ENCODE data around the gene CFAP99.

- TF ChIP-seq TAF1 (IDR thresholded peaks at IDR 0.05; ENCODE audit: low read depth, low read length): no peak
- no peak for TF ChIP-seq POLR2AphosphoS5 (IDR thresholded peaks at IDR 0.05; ENCODE audit: low read depth, low read length)
- no peak for TF ChIP-seq POLR2A (IDR thresholded peaks at IDR 0.05; ENCODE audit: low read depth, low read length)
- TF ChIP-seq SPI1 (IDR thresholded peaks at IDR 0.05; ENCODE audit: low read depth, low read length): no peak
- TF ChIP-seq POU2F2 (IDR thresholded peaks at IDR 0.05; ENCODE audit: low read depth, low read length): no peak
- TF ChIP-seq PAX5 (IDR thresholded peaks at IDR 0.05; ENCODE audit: insufficient read depth, low read length, severe bottlenecking): peak; percentile 21
Measured at GRCh38 chr4:2462218-2462991, 43.6 kb downstream of the CFAP99 start.
